NCI-H226 (cell line): ENCODE measurements around the gene CEP95.
A peak's percentile ranks its signal among the peaks of the same experiment; 100 is the strongest.

Source experiments
- DNase-seq: peaks from one replicate; pipeline ENCODE4 v3.0.0-alpha.2; 2015

CEP95 gene

DNA sequence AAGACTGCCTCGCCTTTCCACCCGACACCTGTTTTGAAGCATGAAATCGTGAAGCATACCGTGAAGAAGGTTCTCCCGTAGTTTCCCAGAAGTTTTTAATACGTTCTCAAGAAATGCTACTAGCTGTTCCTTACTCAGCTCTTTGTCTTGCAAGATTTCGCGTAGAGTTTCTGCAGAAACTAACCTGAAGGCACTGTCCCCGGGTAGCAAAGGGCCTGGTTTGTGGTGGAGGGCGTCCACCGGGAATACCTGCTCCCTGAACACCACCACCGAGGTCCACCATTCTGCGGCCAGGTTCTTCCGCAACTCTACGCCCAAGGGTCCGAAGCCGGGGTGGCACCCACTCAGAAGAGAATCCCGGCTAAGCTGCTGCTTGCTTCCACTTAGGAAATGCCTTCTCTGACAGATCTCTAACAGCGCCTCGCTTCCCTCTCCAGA lies 10.4 kb upstream of the CEP95 start:
- DNase-seq, result no peak

GRCh38 chr17:64496786-64497564 lies 9.8 kb upstream of the CEP95 start, which contains the start of gene POLG2:
TSS of gene POLG2 (minus strand) at chr17:64497054. CDS start at chr17:64496968, 86 bp downstream.
- peak; percentile 91 for DNase-seq

- DNase-seq, result no peak
Measured at GRCh38 chr17:64497565-64498035, 9.2 kb upstream of the CEP95 start.

- no peak for DNase-seq
Measured at GRCh38 chr17:64498308-64499203, 8.2 kb upstream of the CEP95 start.

DNA sequence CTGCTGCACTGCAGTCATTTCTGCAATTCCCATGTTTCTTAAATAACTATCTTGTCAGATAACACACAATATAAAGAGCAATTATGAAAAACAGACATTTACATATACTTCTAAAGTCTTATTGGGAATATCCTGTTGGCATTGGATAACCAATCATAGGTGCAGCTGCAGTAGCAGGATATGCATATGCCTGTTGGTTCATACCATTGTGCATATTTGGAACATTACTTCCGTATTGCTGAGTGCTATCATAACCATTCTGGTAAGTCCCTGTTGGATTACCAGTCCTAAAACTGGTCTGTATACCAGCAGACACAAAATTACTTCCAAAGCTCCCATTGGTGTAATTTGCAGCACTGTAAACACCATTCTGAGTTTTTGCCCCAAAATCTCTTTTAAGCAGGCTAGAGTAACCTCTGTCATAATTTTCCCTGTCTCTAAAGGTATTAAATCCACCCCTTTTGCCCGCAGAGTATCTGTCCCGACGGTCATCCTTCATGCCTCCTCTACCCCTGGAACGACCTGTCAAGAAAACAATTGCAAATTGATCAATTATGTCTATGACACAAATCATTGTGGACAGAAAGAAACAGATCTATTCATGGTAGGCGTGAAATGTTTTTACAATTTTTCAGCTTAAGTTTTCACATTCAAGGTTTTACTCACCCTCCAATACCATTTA lies 6.8 kb upstream of the CEP95 start:
- no peak for DNase-seq

- no peak for DNase-seq
Measured at GRCh38 chr17:64500487-64500859, 6.3 kb upstream of the CEP95 start.

DNA sequence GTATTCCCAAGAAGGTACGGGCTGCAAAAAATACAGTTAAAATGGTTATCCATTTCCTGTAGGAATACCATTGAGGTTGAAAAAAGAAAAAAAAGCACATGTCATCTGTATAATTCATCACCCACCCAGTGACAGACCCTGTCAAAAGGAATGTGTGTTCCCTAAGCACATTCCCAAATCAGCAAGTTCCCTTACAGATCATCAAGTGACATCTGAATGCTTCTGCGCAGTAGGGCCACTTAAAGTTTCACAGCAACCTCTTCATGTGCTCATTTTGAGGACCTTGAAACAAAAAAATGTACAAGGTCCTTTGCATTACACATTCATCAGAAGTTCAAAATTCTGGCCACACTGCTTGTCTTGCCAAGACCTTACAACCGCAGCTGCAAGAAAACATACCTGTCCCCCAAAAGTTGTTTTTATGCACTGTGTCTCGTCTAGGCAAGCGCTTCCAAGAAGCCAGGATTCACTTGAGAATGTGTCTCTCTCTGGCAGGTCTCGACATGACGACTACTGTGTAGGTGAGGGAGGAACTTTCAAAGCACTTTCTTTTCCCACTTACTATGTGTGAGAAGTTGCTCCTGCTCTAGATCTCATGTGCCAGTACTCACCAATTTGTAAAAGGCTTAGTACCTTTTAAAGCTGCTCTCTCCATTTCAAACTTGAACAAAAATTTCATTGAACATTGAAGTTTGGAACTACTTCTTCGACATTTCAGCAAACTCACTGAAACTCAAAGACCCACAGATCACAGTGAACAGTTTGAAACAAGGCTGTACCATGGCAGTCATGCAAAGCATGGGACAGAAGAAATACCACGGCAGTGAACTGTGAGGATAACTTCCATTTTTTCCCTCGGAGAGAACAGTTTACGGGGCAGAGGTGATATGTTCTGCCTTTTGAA lies 5.7 kb upstream of the CEP95 start:
- no peak for DNase-seq

- DNase-seq, result no peak
Measured at GRCh38 chr17:64502021-64502420, 4.8 kb upstream of the CEP95 start.

GRCh38 chr17:64502809-64503208 lies 4.0 kb upstream of the CEP95 start:
- no peak for DNase-seq

GRCh38 chr17:64503341-64503740 lies 3.4 kb upstream of the CEP95 start:
- DNase-seq, result no peak

DNA sequence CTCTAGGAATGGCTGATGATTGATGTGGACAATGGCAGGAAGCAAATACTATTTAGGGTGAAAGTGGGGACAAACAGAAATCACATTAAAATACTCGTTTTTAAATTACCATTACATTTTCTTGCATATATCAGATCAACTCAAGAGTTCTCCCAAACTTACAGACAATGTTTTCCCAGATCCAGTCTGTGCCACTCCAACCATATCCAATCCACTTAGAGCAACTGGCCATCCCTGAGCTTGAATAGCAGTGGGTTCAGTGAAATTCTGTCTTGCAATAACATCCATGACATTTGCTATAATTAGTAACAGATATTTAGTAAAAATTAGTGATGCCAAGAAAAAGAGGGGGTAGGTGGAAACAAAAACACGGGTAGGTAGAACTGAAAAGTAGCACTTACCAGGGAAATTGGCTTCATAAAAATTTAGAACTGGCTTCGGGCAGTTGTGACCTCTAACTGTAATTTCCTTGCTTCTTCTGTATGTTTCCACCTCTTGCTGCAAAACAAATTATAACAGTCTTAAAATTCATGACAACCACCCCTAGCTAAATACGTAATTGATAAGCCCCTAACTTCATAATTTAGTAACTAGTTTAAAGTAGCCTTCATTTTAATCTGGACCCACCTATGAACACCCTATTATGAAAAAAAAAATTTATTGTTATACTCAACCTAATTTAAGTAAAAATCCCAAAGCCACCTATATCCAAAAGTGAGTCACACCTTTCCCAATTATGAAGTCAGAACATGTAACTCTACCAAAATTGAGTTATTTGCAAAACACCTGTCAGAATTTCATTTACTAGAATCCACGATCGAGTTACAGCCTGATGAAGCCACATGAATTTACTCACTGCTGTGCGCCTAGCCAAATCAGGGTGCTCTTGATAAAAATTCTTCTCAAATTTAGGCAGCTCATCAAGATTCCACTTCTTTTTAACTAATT lies 2.7 kb upstream of the CEP95 start:
- DNase-seq, result no peak

DNA sequence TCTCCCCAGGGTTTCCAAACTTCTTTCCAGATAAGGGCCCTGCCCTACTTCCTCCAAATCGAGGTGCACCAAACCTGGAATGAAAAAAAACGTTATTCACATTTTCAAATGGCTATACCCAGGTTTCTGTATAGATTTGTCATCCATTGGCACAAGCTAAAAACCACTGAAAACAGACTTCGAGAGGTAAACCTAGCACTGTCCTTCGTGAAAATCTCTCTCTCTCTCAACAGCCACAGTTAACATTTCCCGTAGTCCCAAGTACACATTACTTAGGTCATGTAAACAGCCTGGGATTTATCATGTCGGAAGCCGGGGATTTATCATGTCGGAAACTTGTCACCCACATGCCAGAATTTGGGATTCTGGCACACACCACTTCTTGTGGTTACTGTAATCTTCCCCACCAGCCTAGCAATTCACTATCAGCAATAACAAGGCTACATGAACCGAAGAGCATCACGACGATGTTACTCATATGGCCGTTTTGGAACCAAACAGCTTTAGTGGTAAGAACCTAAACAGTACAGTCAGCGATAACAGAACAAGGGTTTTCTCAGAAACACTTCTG lies 1.9 kb upstream of the CEP95 start:
- peak; percentile 43 for DNase-seq

- DNase-seq, result peak; percentile 68
Measured at GRCh38 chr17:64505340-64506200, 1.2 kb upstream of the CEP95 start.

DNA sequence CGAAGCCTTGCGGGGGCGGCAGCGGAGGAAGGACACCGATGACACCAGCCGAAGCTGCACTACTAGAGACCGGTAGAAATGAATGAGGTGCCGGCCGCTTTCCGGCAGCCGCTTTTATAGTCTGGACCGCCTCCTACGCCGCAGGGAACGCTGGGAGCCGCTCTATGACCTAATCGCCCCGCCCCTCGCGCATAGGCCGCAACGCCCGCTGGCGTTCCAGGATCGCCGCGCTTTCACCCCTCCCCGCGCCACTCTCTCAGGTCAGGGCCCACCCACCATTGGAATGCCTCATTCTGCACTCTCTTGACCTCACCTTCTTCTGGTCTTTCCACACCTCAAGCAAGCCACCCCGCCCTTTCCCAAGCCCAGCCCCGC lies 589 bp upstream of the CEP95 start, which contains the start of gene DDX5:
Gene DDX5, minus strand, starts transcription at position 89 of the 375 bp plus-strand sequence. CDS start 170 bp downstream, outside the sequence.
- no peak for DNase-seq

- DNase-seq, result peak; percentile 50
Measured at GRCh38 chr17:64507413-64507782, 621 bp downstream of the CEP95 start.

DNA sequence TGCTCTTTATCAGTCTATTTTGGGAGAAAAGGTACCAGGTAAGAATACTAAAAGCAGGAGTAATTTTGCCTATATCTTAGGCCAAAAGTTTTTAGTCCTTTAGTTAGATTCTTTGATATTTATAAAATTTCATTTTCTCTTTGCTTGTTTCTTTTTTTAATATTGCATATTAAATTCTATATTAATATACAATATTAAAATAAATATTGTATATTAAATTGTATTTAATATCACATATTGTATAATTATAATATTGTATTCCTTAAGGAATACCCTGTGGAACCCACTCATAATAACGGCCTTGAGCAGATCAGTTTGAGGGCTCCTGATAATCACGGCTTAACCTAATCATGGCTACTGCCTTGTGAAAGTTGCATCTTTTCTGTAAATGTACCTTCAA lies 1.9 kb downstream of the CEP95 start:
- no peak for DNase-seq

GRCh38 chr17:64509179-64509578 lies 2.4 kb downstream of the CEP95 start:
- DNase-seq, result no peak

DNA sequence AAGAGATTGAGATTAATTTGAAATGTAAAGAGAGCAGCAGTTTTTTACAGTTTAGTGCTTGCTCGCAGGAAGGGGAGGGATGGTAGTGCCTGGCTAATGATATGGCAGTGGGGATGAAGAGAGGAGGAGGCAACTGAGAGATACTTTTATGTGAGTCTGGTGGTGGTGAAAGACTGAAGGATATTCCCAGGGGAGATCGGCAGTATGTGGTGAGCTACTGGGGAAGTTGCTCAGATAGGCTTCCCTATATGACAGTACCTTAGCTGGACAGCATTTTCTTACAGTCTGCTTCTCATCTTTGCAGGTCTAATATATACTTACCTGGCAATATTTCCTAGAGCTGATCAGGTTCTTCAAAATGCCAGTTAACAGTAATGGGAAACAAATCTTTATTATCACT lies 8.6 kb downstream of the CEP95 start:
- no peak for DNase-seq

DNA sequence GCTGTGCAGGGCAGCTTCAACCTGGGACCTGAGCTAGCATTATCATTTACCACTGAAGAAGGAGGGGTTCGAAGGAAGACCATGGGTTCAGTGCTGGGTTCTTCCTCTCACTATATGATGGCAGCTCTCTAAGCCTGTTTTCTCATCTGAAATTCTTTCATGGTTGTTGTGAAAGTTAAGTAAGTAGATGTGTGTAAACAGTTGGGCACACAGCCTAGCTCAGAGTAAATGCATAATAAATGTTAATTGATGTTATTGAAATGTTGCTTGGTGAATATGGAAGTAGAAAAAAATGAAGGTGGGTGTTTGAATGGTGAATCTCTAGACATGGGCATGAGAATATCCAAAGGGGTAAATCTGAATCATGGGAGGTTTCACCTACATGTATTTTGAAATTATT lies 9.1 kb downstream of the CEP95 start:
- no peak for DNase-seq

DNA sequence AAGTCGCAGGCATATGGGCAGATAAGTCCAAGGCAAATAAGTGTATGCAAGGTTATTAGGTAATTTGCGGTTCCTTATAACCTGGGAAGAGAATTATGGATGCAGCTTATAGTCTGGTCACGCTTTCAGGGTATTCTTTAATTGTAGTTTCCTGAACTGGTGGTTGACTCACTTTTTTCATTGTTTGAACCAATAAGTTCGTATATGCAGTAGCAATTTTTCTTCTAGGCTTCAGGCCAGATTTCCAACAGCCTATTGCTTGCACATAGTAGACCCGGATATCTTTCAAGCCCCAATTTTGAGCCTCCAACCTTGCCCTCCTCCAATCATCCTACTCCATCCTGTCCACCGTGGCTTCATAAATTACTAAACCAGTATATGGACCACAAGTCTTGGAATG lies 12.8 kb downstream of the CEP95 start:
- DNase-seq, result no peak
